ENCODE results near the gene ZNF469.

GRCh38 chr16:88361775-88362174 lies 21.0 kb upstream of the ZNF469 start:
- no peak for TF ChIP-seq CTCF (IDR thresholded peaks at IDR 0.05)
- no peak for TF ChIP-seq POLR2A (IDR thresholded peaks at IDR 0.05)
